HG03565 (cell line): Measurements from ENCODE around the gene TCF3.

ENCODE experiments used
- ATAC-seq: cut with Tn5 transposase; IDR thresholded peaks from one replicate; pipeline ENCODE4 v1.9.1; 2021; ENCODE audit warnings: mild to moderate bottlenecking, moderate library complexity; ENCODE audit not compliant: unreplicated experiment

Gene TCF3

DNA sequence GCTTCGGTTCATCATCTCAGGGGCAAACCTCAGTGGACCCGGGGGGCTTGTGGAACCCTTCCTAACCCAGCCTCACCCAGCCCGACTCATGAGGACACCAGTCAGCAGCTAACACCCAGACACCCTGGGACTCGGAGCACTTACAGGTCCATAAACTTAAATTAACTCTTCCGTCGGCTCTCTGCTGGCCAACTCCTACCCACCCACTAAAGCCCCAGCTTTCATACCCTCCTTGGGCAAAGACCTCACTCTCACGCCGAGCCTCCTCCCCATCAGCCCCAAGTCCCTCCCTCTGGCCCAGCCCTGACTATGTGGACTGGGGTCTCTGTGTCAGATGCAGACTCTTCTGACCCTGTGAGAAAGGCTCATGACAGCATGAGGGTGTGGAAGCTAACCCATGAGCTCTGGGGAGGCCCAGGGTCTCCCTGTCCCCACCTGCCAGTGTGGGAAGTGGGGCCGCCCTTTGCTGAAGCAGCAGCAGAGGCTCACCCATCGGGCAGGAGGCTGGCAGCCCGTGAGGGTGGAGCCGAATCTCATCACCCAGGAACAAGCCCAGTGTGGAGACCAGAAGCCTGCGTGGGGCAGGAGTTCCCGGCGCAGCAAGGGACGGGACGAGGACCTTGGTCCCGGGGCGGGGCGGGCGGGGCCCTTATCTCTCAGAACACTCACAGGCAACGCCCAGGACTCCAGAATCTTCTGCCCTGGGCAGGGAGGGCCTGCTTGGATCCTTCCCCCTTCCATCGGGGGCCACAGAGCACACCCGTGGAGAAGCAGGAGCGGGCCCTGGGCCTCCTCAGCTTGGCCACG lies 19.8 kb downstream of the TCF3 start:
- no peak for ATAC-seq

- no peak for ATAC-seq
These were observed 20.8 kb downstream of the TCF3 start for GRCh38 chr19:1631557-1632100.

GRCh38 chr19:1630811-1631210 lies 21.6 kb downstream of the TCF3 start:
- ATAC-seq = no peak

GRCh38 chr19:1630012-1630411 lies 22.4 kb downstream of the TCF3 start:
- no peak for ATAC-seq

- no peak for ATAC-seq
These were observed 23.1 kb downstream of the TCF3 start for GRCh38 chr19:1629256-1629808.

DNA sequence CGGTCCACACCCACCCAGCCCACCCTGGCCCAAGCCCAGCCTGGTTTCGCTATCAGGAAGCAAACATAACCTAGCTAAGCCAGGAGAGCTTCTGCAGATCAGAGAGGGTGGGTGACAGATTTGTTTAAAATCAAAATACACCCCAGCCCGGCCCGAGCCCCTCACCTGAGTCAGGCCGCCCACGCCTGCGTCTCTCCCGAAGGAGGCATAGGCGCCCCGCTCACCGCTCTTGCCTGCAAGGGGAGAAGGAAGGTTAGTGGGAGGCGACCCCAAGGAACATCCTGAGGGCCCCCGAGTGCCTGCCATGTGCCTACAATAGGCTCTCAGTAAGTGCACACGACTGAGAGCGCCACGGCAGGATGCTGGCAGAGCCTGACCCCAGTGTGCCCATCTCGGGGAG lies 25.2 kb downstream of the TCF3 start:
- ATAC-seq = no peak

DNA sequence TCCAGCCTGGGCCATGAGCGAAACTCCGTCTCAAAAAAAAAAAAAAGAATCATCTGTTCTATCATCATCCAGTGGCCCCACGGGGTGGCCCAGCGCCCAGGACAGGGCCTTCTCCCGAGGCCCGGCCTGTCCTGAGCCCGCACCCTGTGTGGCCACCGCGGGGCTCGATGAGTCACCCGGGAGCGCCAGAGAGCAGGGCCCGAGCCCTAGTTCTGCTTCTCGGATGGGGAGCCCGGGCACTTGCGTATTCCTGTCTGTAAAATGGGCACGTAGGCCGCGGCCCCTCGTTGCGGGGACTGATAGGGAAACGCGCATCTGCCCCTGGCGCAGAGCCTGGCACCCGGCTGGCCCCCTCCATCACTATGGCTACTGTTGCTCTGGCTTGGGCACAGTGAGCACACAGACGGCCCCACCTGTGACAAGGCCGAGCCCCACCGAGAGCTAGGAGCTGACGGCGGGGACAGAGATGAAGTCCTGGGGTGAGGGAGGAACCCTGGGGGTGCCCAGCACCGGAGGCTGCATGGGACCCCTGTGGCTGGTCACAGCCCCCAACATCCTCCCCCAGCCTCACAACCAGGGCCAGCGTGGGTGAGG lies 25.9 kb downstream of the TCF3 start:
- no peak for ATAC-seq

DNA sequence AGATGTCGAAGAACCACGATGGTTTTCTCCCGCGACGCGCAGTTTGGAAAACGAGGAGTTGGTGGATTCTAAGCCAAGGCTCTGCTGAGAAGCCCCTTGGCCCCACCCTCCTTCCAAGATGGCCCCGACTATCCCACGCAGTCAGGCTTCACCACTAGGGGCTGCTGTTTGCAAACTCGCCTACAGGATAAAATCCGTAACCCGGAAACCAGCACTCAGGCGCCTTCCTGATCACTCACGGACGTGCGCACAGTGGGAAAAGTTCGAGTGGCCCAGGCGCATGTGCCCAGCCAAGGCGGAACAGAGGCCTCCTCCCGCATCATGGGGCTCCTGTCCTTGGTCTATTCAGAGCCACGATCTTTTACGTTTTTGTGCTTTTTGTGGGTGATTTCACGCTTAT lies 28.0 kb downstream of the TCF3 start:
- no peak for ATAC-seq

GRCh38 chr19:1622541-1622940 lies 29.9 kb downstream of the TCF3 start:
- no peak for ATAC-seq

DNA sequence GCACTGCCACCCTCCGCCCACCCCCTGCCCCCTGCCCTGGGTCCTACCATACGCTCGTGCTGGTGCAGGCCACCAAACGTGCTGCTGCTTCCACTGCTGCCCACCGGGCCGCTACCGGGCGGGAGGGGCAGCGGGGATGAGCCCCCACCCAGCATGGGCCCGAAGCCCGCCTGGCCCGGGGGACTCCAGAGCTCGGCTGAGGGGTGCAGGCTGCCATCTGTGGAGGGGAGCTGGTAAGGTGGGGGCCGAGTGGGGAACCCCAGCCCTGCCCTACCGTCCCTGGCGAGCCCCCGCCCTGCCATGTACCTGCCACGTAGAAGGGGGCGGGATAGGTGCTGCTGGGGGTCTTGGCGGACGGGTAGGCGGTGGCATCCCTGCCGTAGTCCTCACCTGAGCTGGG lies 30.4 kb downstream of the TCF3 start:
- ATAC-seq = no peak

GRCh38 chr19:1621574-1621973 lies 30.8 kb downstream of the TCF3 start:
- ATAC-seq = no peak

DNA sequence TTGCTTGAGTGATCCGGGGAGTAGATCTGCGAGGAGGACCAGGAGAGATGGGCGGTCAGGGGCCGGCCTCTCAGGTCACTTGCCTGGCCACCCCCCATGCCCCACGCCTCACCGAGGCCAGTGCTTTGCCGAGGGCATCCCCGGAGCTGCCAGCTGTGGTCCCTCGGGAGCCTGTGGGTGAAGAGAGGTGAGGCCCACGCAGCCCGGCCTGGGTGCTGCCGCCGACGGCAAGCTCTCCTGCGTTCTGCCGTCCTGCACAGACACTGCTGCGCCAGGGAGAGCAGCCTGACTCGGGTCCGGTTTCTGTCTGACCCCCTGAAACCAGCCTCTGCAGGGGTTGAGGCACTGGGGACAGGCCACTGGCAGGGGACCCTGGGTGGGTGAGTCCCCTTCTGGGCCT lies 31.4 kb downstream of the TCF3 start:
- ATAC-seq = no peak

DNA sequence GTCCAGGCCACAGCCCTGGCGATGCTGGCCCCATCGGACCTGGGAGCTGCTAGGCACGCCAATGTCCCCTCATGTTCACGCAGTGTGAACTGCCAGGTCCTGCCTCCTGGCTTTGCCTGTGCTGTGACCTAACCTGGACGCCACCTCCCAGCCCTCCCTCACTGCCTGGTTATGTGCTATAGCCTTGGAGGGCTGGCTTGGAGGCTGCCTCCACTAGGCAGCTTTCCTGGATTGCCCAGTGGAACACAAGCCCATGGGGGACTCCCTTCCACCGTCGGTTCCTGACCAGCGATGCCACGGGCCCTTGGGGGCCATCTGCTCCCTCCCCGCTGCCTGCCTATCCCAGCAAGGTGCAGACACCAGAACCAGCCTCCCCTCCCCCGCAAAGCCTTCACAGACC lies 31.9 kb downstream of the TCF3 start:
- no peak for ATAC-seq

GRCh38 chr19:1619703-1620102 lies 32.7 kb downstream of the TCF3 start:
- no peak for ATAC-seq

- no peak for ATAC-seq
These were observed 33.3 kb downstream of the TCF3 start for GRCh38 chr19:1619094-1619439.

GRCh38 chr19:1618157-1619093 lies 34.0 kb downstream of the TCF3 start:
- ATAC-seq = no peak

DNA sequence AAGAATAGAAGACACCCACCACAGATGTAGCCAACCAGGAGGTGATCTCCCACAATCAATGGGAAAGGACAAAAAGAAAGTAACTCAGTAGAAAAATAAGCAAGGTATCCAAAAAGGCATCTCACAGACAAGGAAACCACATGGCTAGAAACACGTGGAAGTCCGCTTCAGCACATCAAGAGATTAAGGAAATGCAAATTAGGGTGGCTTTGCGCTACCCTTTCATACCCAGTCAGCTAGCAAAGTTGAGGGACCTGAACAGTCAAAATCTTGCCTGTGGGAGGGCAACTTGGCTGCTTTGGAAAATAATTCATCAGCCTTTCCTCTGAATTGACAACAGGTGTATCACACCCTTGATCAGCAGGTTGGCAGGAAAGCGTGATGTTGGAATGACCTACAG lies 35.5 kb downstream of the TCF3 start:
- ATAC-seq = no peak

- ATAC-seq = no peak
These were observed 36.0 kb downstream of the TCF3 start for GRCh38 chr19:1616396-1616795.

DNA sequence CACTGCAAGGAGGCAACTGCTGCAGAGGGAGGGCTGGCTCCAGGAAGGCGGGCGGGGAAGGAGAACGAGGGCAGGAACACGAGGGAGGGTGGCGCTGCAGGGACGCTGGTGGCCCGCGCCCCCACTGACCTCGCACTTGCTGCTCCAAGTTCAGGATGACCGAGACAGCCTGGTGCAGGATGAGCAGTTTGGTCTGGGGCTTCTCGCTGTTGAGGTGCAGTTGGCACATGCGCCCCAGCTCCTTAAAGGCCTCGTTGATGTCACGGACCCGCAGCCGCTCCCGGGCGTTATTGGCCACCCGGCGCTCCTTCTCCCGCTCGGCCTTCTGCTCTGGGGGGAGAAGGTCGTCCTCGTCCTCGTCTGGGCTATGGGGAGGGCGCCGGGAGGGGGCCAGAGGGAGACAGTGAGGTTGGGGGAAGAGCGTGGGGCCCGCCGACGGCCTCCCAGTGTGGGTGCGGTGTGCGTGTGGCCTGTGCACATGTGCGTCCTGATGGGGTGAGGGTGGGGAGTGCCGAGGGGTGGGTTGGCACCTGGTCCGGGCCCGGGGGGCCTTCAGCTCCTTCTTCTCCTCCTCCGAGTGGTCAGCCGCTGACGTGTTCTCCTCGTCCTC lies 37.2 kb downstream of the TCF3 start:
- ATAC-seq = no peak

- ATAC-seq = no peak
These were observed 38.4 kb downstream of the TCF3 start for GRCh38 chr19:1613808-1614570.
